ENCODE measurements around the gene TAMM41. TPM values are rescaled to one million over a fixed set of nuclear protein-coding genes. Genes with fewer than 3 reads are reported as not detected.

The TAMM41 gene
- total RNA-seq, 1 experiment from 2014 or later: 24.3 TPM

DNA sequence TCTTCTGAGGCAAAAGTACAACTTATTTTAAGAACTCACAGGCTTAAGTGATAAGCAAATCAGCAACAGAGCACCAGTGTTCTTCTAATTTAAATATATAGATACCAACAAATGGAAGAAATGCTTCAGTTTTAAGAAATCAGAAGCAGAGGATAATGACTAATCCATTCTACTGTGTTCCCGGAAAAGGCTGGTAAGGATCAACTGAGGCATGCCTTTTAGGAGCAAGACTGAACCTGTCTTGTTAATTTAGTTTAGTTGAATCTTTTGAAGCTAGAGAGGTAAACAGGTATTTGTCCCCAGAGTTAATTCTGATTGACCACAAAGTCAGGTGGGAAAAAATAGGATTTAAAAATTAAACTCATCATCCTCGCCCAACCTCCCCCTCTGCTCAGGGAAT is 51.8 kb downstream of the TAMM41 start:
- no peak overlapping the region for H3K27ac ChIP-seq (ENCODE audit: insufficient read length, low read depth, low read length)
- no peak overlapping the region for H2AK5ac ChIP-seq (ENCODE audit: insufficient read length, low read length)
- peaks cover 12 to 44% (median 27%) of the 10 kb centered on the region in 3 experiments; a peak in 6 of 7 replicates for H3K36me3 Mint-ChIP-seq (ENCODE audit: insufficient read depth in 1 of 3, low read depth in 3 of 3)

More for the DNA sequence above, 51.8 kb downstream of the TAMM41 start:
- no peak overlapping the region for H2BK120ac ChIP-seq (ENCODE audit: low read depth, low read length, poor library complexity, severe bottlenecking)
- no peaks in the 10 kb centered on the region for H3K23me2 ChIP-seq (ENCODE audit: insufficient read length, low read depth, low read length, poor library complexity, severe bottlenecking)
- Mint-ChIP-seq H3K27me3 (ENCODE audit: low read depth) (no peaks in the 10 kb centered on the region), H3K4me3 (no peak overlapping the region), H3K27ac (peak overlapping the region in 1 of 3 experiments; percentile 2; a peak in 3 of 7 replicates), H3K9me3 (no peaks in the 10 kb centered on the region; a peak in 1 of 5 replicates), H3K4me1 (peaks cover 14 to 16% of the 10 kb centered on the region in 2 experiments)
- no peak overlapping the region for H3K4me2 ChIP-seq (ENCODE audit: insufficient read depth, insufficient read length, low read length)
- H3K56ac ChIP-seq (ENCODE audit: insufficient read length, low read depth, low read length): no peak overlapping the region
- no peaks in the 10 kb centered on the region for H3K79me2 ChIP-seq (ENCODE audit: insufficient read depth, low read length)
- H2AFZ ChIP-seq (ENCODE audit: low read length): no peak overlapping the region
- no peak overlapping the region for H3T11ph ChIP-seq (ENCODE audit: low read length)
- H3K27me3 ChIP-seq (ENCODE audit: insufficient read depth, low read length): no peaks in the 10 kb centered on the region
- H3K14ac ChIP-seq (ENCODE audit: insufficient read depth, low read length): no peak overlapping the region
- no peak overlapping the region for H3K23ac ChIP-seq (ENCODE audit: insufficient read length, low read depth, low read length)
- no peak overlapping the region for H2BK15ac ChIP-seq (ENCODE audit: low read depth, low read length)
- no peak overlapping the region for H2BK5ac ChIP-seq (ENCODE audit: insufficient read length, low read length)
- H4K91ac ChIP-seq (ENCODE audit: insufficient read length, low read depth, low read length): no peak overlapping the region
- no peak overlapping the region for H3K4ac ChIP-seq (ENCODE audit: low read depth, low read length)
- no CpG with 5 or more reads among the region's 2 CpGs for WGBS (ENCODE audit: extremely low coverage, insufficient read length, low lambda C conversion rate)
- TF ChIP-seq, protein P1, sequence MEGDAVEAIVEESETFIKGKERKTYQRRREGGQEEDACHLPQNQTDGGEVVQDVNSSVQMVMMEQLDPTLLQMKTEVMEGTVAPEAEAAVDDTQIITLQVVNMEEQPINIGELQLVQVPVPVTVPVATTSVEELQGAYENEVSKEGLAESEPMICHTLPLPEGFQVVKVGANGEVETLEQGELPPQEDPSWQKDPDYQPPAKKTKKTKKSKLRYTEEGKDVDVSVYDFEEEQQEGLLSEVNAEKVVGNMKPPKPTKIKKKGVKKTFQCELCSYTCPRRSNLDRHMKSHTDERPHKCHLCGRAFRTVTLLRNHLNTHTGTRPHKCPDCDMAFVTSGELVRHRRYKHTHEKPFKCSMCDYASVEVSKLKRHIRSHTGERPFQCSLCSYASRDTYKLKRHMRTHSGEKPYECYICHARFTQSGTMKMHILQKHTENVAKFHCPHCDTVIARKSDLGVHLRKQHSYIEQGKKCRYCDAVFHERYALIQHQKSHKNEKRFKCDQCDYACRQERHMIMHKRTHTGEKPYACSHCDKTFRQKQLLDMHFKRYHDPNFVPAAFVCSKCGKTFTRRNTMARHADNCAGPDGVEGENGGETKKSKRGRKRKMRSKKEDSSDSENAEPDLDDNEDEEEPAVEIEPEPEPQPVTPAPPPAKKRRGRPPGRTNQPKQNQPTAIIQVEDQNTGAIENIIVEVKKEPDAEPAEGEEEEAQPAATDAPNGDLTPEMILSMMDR (conservative IDR thresholded peaks at IDR 0.05): no peak
- no peak overlapping the region for H3K18ac ChIP-seq (ENCODE audit: insufficient read length, low read depth, low read length)
- H3K9ac ChIP-seq (ENCODE audit: extremely low read depth, insufficient read length, low read length): no peak overlapping the region
- H4K5ac ChIP-seq (ENCODE audit: insufficient read length, low read depth, low read length): no peak overlapping the region
- no peaks in the 10 kb centered on the region for H4K20me1 ChIP-seq (ENCODE audit: control insufficient read depth, insufficient read depth, insufficient read length)
- H3K9me3 ChIP-seq (ENCODE audit: control insufficient read depth, low read depth, low read length): no peaks in the 10 kb centered on the region
- H3K79me1 ChIP-seq (ENCODE audit: insufficient read depth, low read depth, low read length, poor library complexity, severe bottlenecking): no peaks in the 10 kb centered on the region
- no peak overlapping the region for H2BK12ac ChIP-seq (ENCODE audit: insufficient read length, low read depth, low read length)
- H4K8ac ChIP-seq (replicated peaks; ENCODE audit: insufficient read length, low read depth, low read length): no peak overlapping the region
- no peaks in the 10 kb centered on the region; the same call in 1 of the 2 replicates for H3K4me1 ChIP-seq (ENCODE audit: insufficient read depth, low read length)
- H2BK20ac ChIP-seq (ENCODE audit: low read depth, low read length, poor library complexity, severe bottlenecking): no peak overlapping the region
- DNase-seq: no peak
